Myometrial cell (primary cell): ENCODE measurements around the gene DIP2C. TPM values are rescaled to one million over a fixed set of nuclear protein-coding genes. Genes with fewer than 3 reads are reported as not detected.

ENCODE experiments used
- total RNA-seq: library from RNA; depleted of rRNA; stranded (reverse); fragments of >200 nt; gene quantifications from 2 replicates; pipeline ENCODE4 v1.2.3, GENCODE V29; 2015

DIP2C gene
- total RNA-seq, result 12.1 and 14.4 TPM in 2 replicates

DNA sequence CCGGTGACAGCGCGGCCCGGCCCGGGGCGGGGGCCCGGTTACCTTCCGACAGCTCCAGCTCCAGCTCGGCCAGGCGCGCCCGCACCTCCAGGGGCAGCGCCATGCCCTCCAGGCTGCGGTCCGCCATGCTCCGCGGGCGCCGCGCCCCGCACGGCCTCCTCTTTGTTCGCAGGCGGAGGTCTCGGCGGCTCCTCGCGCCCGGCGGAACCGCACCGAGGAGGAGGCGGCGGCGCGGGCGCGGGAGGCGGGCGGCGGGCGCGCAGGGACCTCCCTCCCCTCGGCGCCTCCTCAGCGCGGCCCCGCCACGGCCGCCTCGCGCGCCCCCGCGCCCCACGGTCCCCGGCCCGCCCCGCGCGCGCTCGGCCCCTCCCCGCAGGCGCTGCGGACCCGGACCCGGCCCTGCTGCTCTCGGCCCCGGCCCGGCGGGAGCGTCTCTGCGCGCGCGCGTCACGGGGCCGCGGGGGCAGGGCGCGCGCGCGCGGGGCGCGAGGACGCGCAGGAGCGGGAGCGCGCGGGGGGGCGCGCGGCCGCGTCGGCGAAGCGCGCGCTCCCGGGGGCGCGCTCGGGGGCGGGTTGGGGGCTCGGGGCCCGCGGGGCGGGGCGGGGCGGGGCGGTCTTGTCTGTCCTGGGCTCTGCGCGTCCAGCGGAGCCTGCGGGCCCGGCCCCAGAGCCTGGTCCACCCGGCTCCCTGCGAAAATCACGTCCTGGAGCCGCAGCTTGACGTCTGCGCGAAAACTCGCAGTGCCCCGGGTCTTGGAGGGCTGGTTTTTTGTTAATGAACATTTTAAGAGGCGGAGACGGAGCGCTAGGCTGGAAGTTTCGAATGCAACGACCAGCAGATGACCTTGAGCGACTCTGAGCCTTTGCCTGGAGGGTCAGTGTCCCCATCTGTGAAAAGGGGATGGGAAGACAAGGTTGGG lies at the start of gene DIP2C:
Gene DIP2C (minus strand): TSS at position 217 of the 920 bp plus-strand sequence. CDS start 90 bp downstream, at position 127.

Other genes starting within 250 kb of the DIP2C start
- gene LARP4B, start 242.0 kb upstream of the DIP2C start, total RNA-seq, result 24.5 and 30.8 TPM in 2 replicates